Gastroesophageal sphincter (tissue), 3 donors: ENCODE results near the gene SYNPR.

ENCODE experiments used
- POLR2A ChIP-seq, 2 donors: fragments of 450-650 bp; IDR thresholded peaks; one replicate each; pipeline ENCODE4 v1.6.1; 2017; ENCODE audit warnings: antibody characterized with exemption in 2 of 2, mild to moderate bottlenecking in 2 of 2, moderate library complexity in 1 of 2
- TF ChIP-seq, protein P1 (sequence below), 4 experiments: fragments of 200-600 bp in 2 of 4; fragments of 450-650 bp in 2 of 4; sonication (generic) in 1 of 4; IDR thresholded peaks; one replicate each; pipeline ENCODE4 v1.5.1; 2017 to 2019; ENCODE audit warnings: antibody characterized with exemption in 4 of 4, mild to moderate bottlenecking in 2 of 4, moderate library complexity in 2 of 4

- no peak for TF ChIP-seq POLR2A (IDR thresholded peaks at IDR 0.05)
- TF ChIP-seq, protein P1, sequence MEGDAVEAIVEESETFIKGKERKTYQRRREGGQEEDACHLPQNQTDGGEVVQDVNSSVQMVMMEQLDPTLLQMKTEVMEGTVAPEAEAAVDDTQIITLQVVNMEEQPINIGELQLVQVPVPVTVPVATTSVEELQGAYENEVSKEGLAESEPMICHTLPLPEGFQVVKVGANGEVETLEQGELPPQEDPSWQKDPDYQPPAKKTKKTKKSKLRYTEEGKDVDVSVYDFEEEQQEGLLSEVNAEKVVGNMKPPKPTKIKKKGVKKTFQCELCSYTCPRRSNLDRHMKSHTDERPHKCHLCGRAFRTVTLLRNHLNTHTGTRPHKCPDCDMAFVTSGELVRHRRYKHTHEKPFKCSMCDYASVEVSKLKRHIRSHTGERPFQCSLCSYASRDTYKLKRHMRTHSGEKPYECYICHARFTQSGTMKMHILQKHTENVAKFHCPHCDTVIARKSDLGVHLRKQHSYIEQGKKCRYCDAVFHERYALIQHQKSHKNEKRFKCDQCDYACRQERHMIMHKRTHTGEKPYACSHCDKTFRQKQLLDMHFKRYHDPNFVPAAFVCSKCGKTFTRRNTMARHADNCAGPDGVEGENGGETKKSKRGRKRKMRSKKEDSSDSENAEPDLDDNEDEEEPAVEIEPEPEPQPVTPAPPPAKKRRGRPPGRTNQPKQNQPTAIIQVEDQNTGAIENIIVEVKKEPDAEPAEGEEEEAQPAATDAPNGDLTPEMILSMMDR (IDR thresholded peaks at IDR 0.05) = no peak
Measured at GRCh38 chr3:63355809-63356208, 77.7 kb downstream of the SYNPR start.
